IPS DF 6.9 (cell line): ENCODE measurements around the gene FBXO40.
"Not testable (repeated sequence)": the region's sequence is repeated elsewhere in the genome, so short reads cannot be mapped to it uniquely, and the experiment has no call there.

Source experiments
- DNase-seq: peaks from one replicate; pipeline ENCODE4 v3.0.0-alpha.2; 2013; ENCODE audit warnings: low read depth, low spot score
- H3K27ac ChIP-seq: one replicate; pipeline ENCODE4 v1.5.1; 2013; ENCODE audit warnings: low read length, control low read depth
- H3K27me3 ChIP-seq: 2 replicates; pipeline ENCODE4 v1.6.1; 2013; ENCODE audit warnings: mild to moderate bottlenecking, low read length; ENCODE audit not compliant: control insufficient read depth, insufficient read depth
- H3K36me3 ChIP-seq: 2 replicates; pipeline ENCODE4 v1.6.1; 2013; ENCODE audit warnings: low read length; ENCODE audit not compliant: control insufficient read depth, insufficient read depth
- H3K4me1 ChIP-seq: 2 replicates; pipeline ENCODE4 v1.6.1; 2013; ENCODE audit warnings: low read length; ENCODE audit not compliant: control insufficient read depth, insufficient read depth
- H3K4me3 ChIP-seq: 2 replicates; pipeline ENCODE4 v1.5.1; 2013; ENCODE audit warnings: mild to moderate bottlenecking, low read length
- H3K9me3 ChIP-seq: 2 replicates; pipeline ENCODE4 v1.6.1; 2013; ENCODE audit warnings: low read length, inconsistent platforms; ENCODE audit not compliant: control insufficient read depth, insufficient read depth
- WGBS: extraction: QIAGEN DNeasy Blood & Tissue Kit; methylation state at CpG from one replicate; pipeline ENCODE4 v1.1.7; 2013; ENCODE audit warnings: mixed read lengths, missing lambda C conversion rate; ENCODE audit not compliant: insufficient read length, insufficient coverage; 5-methylcytosine and 5-hydroxymethylcytosine counted together

The FBXO40 gene

GRCh38 chr3:121581691-121582090, 11.5 kb upstream of the FBXO40 start:
- H3K4me3 ChIP-seq: no peak overlapping the region
- no peaks in the 10 kb centered on the region for H3K4me1 ChIP-seq
- H3K27ac ChIP-seq: no peak overlapping the region
- no CpG with 5 or more reads among the region's 2 CpGs for WGBS
- H3K9me3 ChIP-seq: no peaks in the 10 kb centered on the region
- H3K36me3 ChIP-seq: no peaks in the 10 kb centered on the region
- no peaks in the 10 kb centered on the region for H3K27me3 ChIP-seq
- DNase-seq: no peak

- H3K9me3 ChIP-seq: no peaks in the 10 kb centered on the region
- H3K27ac ChIP-seq: no peak overlapping the region
- no peaks in the 10 kb centered on the region for H3K27me3 ChIP-seq
- WGBS: no CpG with 5 or more reads among the region's 1 CpG
- no peak overlapping the region for H3K4me3 ChIP-seq
- no peaks in the 10 kb centered on the region for H3K36me3 ChIP-seq
- no peaks in the 10 kb centered on the region for H3K4me1 ChIP-seq
- no peak for DNase-seq
These were observed 8.8 kb upstream of the FBXO40 start for GRCh38 chr3:121584418-121584817.

DNA sequence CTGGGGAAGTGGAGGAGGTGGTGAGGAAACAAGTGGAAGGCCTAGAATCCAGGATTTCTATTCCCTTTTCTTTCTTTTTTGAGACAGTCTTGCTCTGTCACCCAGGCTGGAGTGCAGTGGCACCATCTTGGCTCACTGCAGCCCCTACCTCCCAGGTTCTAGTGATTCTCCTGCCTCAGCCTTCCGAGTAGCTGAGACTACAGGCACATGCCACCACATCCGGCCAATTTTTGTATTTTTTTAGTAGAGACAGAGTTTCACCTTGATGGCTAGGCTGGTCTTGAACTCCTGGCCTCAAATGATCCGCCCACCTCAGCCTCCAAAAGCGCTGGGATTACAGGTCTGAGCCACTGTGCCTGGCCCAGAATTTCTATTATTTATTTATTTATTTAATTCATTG, 627 bp downstream of the FBXO40 start:
- not testable (repeated sequence) for H3K4me1 ChIP-seq, H3K4me3 ChIP-seq, H3K27ac ChIP-seq, DNase-seq, H3K9me3 ChIP-seq, H3K36me3 ChIP-seq, H3K27me3 ChIP-seq
- no CpG with 5 or more reads among the region's 4 CpGs for WGBS

DNA sequence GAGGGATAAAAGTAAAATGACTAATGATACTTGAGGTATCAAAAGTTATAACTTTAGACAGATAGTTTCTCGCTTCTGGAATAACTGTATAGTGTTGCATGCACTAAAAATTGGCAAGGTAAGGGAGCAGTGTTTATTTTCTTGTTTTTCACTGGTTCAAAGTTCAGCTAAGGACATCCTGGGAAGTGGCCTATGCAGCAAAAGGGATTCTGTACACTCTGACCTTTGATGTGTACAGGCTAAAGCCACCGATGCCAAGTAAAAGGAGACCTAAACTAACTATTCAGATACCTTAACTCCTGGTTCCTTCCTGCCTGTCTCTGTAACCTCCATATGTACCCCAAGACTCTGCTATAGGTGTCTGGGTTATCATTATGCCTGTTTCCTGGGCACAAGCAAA, 1.7 kb downstream of the FBXO40 start:
- no peak for DNase-seq
- Histone ChIP-seq H3K9me3 (no peaks in the 10 kb centered on the region), H3K27ac (no peak overlapping the region), H3K4me1 (peaks cover 5% of the 10 kb centered on the region; the same call in 1 of the 2 replicates), H3K36me3 (no peaks in the 10 kb centered on the region), H3K27me3 (no peaks in the 10 kb centered on the region), H3K4me3 (no peak overlapping the region)
- WGBS: no CpG with 5 or more reads among the region's 2 CpGs

GRCh38 chr3:121595765-121596406, 2.7 kb downstream of the FBXO40 start:
- peaks cover 5% of the 10 kb centered on the region; the same call in 1 of the 2 replicates for H3K4me1 ChIP-seq
- H3K27ac ChIP-seq: no peak overlapping the region
- H3K4me3 ChIP-seq: no peak overlapping the region
- H3K9me3 ChIP-seq: no peaks in the 10 kb centered on the region
- H3K36me3 ChIP-seq: no peaks in the 10 kb centered on the region
- no CpG with 5 or more reads among the region's 4 CpGs for WGBS
- DNase-seq: no peak
- H3K27me3 ChIP-seq: no peaks in the 10 kb centered on the region

GRCh38 chr3:121598564-121598963, 5.4 kb downstream of the FBXO40 start:
- WGBS: no CpG with 5 or more reads among the region's 2 CpGs
- peaks cover 8% of the 10 kb centered on the region; the same call in 1 of the 2 replicates for H3K4me1 ChIP-seq
- DNase-seq: no peak
- no peaks in the 10 kb centered on the region for H3K36me3 ChIP-seq
- H3K4me3 ChIP-seq: no peak overlapping the region
- no peaks in the 10 kb centered on the region for H3K27me3 ChIP-seq
- H3K9me3 ChIP-seq: no peaks in the 10 kb centered on the region
- no peak overlapping the region for H3K27ac ChIP-seq

- H3K36me3 ChIP-seq, H3K9me3 ChIP-seq, H3K4me1 ChIP-seq, H3K4me3 ChIP-seq, H3K27ac ChIP-seq, DNase-seq, H3K27me3 ChIP-seq: not testable (repeated sequence)
- no CpG with 5 or more reads among the region's 2 CpGs for WGBS
These were observed 6.7 kb downstream of the FBXO40 start for GRCh38 chr3:121599900-121600299.

DNA sequence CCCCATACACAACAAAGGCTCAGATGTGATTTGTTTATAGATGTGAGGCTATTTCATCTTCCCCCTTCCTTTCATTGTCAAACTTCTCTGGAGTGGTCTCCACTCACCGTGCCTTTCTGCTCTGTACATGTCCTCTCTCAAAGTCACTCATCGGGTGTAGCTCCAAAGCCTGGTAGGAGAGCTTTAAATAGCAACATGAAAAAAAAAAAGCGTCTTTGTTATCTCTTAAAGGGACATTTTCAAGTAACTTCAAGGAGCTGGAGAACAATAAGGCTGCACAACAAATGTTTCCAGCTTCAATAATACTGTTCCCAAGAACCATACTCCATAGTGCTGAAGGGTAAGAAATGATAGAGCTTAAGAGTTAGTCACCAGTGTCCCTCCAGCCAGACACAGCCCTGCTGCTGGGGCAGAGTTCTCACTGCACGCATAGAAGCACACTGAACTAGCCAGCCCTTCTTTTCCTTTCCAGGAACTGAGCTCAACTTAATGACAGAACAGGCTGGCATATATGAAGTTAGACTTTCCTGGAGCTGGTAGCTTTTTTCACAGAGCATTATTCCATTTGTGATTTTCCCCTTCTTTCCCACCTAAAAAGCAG, 8.1 kb downstream of the FBXO40 start:
- Histone ChIP-seq H3K9me3 (no peaks in the 10 kb centered on the region), H3K4me3 (no peak overlapping the region), H3K4me1 (peaks cover 2% of the 10 kb centered on the region; the same call in 1 of the 2 replicates), H3K27ac (no peak overlapping the region), H3K36me3 (no peaks in the 10 kb centered on the region), H3K27me3 (no peaks in the 10 kb centered on the region)
- WGBS: no CpG with 5 or more reads among the region's 4 CpGs
- no peak for DNase-seq

GRCh38 chr3:121604759-121605158, 11.6 kb downstream of the FBXO40 start:
- no peak overlapping the region for H3K4me3 ChIP-seq
- WGBS: no CpG with 5 or more reads among the region's 2 CpGs
- no peaks in the 10 kb centered on the region for H3K27me3 ChIP-seq
- DNase-seq: no peak
- no peaks in the 10 kb centered on the region for H3K9me3 ChIP-seq
- no peak overlapping the region for H3K27ac ChIP-seq
- H3K36me3 ChIP-seq: no peaks in the 10 kb centered on the region
- peaks cover 4% of the 10 kb centered on the region; the same call in 1 of the 2 replicates for H3K4me1 ChIP-seq

- no CpG with 5 or more reads among the region's 4 CpGs for WGBS
These were observed 12.9 kb downstream of the FBXO40 start for GRCh38 chr3:121606106-121606505.

DNA sequence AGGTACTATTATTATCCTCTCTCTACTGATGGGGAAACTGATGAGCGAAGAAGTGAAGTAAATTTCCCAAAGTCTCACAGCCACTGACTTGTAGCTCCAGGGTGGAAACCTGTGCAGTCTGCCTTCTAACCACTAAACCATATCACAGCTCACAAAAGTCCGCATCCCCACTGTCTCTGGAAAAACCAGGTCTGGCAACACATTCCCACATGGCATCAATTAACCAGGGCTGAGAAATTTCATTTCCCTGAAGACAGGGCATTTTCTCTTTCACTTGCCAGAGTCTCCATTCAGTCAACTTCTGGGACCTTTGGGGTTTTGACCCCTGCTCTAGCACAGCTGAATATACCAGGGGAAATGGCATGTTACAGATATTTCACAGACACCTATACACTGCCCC, 26.5 kb downstream of the FBXO40 start:
- Histone ChIP-seq H3K4me3 (no peak overlapping the region), H3K9me3 (no peaks in the 10 kb centered on the region), H3K36me3 (no peaks in the 10 kb centered on the region), H3K27me3 (no peaks in the 10 kb centered on the region), H3K27ac (no peak overlapping the region), H3K4me1 (no peaks in the 10 kb centered on the region)
- no peak for DNase-seq
- WGBS: no CpG with 5 or more reads among the region's 2 CpGs

More at GRCh38 chr3:121606106-121606505, 12.9 kb downstream of the FBXO40 start:
- no peak overlapping the region for H3K27ac ChIP-seq
- no peaks in the 10 kb centered on the region for H3K9me3 ChIP-seq
- peaks cover 4% of the 10 kb centered on the region; the same call in 1 of the 2 replicates for H3K4me1 ChIP-seq
- H3K36me3 ChIP-seq: no peaks in the 10 kb centered on the region
- no peaks in the 10 kb centered on the region for H3K27me3 ChIP-seq
- H3K4me3 ChIP-seq: no peak overlapping the region
- no peak for DNase-seq
